ENCODE measurements around the gene TRIO.

The TRIO gene

GRCh38 chr5:14273207-14273767 lies 130.1 kb downstream of the TRIO start:
- no peak for DNase-seq

- DNase-seq: no peak
Observed at GRCh38 chr5:14276380-14276779, 133.2 kb downstream of the TRIO start.

- DNase-seq: no peak
Observed at GRCh38 chr5:14277385-14278320, 134.5 kb downstream of the TRIO start.

GRCh38 chr5:14280294-14280854 lies 137.2 kb downstream of the TRIO start:
- DNase-seq: no peak

- no peak for DNase-seq
Observed at GRCh38 chr5:14281746-14282181, 138.6 kb downstream of the TRIO start.

- DNase-seq: no peak
Observed at GRCh38 chr5:14283139-14283538, 140.0 kb downstream of the TRIO start.

GRCh38 chr5:14284392-14285148 lies 141.4 kb downstream of the TRIO start:
- DNase-seq: no peak

- no peak for DNase-seq
Observed at GRCh38 chr5:14286007-14286406, 142.9 kb downstream of the TRIO start.

- no peak for DNase-seq
Observed at GRCh38 chr5:14286574-14287421, 143.7 kb downstream of the TRIO start.

GRCh38 chr5:14292766-14293658 lies 149.9 kb downstream of the TRIO start:
- no peak for DNase-seq

- DNase-seq: no peak
Observed at GRCh38 chr5:14295610-14296009, 152.5 kb downstream of the TRIO start.

GRCh38 chr5:14296533-14297331 lies 153.6 kb downstream of the TRIO start:
- DNase-seq: no peak

- no peak for DNase-seq
Observed at GRCh38 chr5:14297697-14298096, 154.6 kb downstream of the TRIO start.

- no peak for DNase-seq
Observed at GRCh38 chr5:14298126-14298847, 155.1 kb downstream of the TRIO start.

GRCh38 chr5:14299666-14300065 lies 156.5 kb downstream of the TRIO start:
- DNase-seq: no peak

GRCh38 chr5:14301186-14301585 lies 158.0 kb downstream of the TRIO start:
- DNase-seq: no peak

GRCh38 chr5:14302330-14302729 lies 159.2 kb downstream of the TRIO start:
- no peak for DNase-seq

- no peak for DNase-seq
Observed at GRCh38 chr5:14305045-14305444, 161.9 kb downstream of the TRIO start.

GRCh38 chr5:14306329-14306815 lies 163.2 kb downstream of the TRIO start:
- no peak for DNase-seq

All from CD4-positive, alpha-beta T cell treated with Interleukin-12 subunit alpha and Interleukin-12 subunit beta, for 1 hour (primary cell).